Ascending aorta (tissue), 2 donors: ENCODE measurements around the gene LRP1B. TPM values are rescaled to one million over a fixed set of nuclear protein-coding genes. Genes with fewer than 3 reads are reported as not detected.

Experiments used
- DNase-seq, 2 donors: peaks; one replicate each; pipeline ENCODE4 v3.0.0-alpha.2; 2019; ENCODE audit warnings: low spot score in 2 of 2
- H3K27ac ChIP-seq, 2 donors: fragments of 200-600 bp; sonication (generic); one replicate each; pipeline ENCODE4 v1.5.1; 2016 to 2017; ENCODE audit warnings: mild to moderate bottlenecking in 1 of 2
- H3K27me3 ChIP-seq: fragments of 200-600 bp; sonication (generic); one replicate; pipeline ENCODE4 v1.5.1; 2017
- H3K36me3 ChIP-seq, 2 donors: fragments of 200-600 bp; sonication (generic); one replicate each; pipeline ENCODE4 v1.5.1; 2016
- H3K4me1 ChIP-seq, 2 donors: fragments of 200-600 bp; sonication (generic); one replicate each; pipeline ENCODE4 v1.5.1; 2016 to 2017; ENCODE audit warnings: mild to moderate bottlenecking in 1 of 2
- H3K4me3 ChIP-seq, 2 donors: fragments of 200-600 bp; sonication (generic); one replicate each; pipeline ENCODE4 v1.5.1; 2016 to 2017; ENCODE audit warnings: mild to moderate bottlenecking in 1 of 2
- H3K9me3 ChIP-seq, 2 donors: fragments of 200-600 bp; sonication (generic); one replicate each; pipeline ENCODE4 v1.5.1; 2016
- intact Hi-C: fragments of 100-400 bp; cut with DNase I; formaldehyde crosslinking; loops from one replicate; pipeline ENCODE4 v1.15.1; 2023
- total RNA-seq: library from RNA; depleted of rRNA; stranded (reverse); fragments of >200 nt; gene quantifications from one replicate; pipeline ENCODE4 v1.1.0, GENCODE V29; 2016
- TF ChIP-seq, protein P1 (sequence below), 3 experiments: fragments of 200-600 bp in 2 of 3; fragments of 450-650 bp in 1 of 3; sonication (generic) in 2 of 3; IDR thresholded peaks; one replicate each; pipeline ENCODE4 v1.5.1; 2016 to 2019; ENCODE audit warnings: antibody characterized with exemption in 3 of 3, mild to moderate bottlenecking in 1 of 3, moderate library complexity in 1 of 3

The LRP1B gene
- total RNA-seq, 1 donor from 2014 or later = not detected

DNA sequence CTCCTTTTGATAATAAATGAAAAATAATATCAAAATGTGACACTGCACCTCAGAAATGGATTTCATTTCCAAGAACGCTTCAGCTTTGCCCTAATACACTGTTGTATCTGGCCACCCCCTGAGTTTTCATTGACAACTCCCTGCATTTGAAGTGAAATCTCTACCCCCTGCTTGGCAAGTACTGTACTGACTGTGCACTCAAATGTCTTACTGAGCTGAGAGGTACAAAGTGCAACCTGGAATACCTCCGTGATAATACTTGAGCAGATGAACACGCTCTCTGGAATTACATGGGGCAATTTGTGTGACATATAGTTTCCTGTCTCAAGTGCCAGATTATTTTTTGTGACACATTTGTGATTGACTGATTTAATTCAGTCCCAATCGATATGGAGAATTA is 231.1 kb downstream of the LRP1B start:
- Histone ChIP-seq H3K27ac (no peak overlapping the region), H3K36me3 (no peaks in the 10 kb centered on the region), H3K27me3 (no peaks in the 10 kb centered on the region), H3K9me3 (no peaks in the 10 kb centered on the region), H3K4me1 (no peaks in the 10 kb centered on the region), H3K4me3 (no peak overlapping the region)
- DNase-seq = no peak
- TF ChIP-seq, protein P1, sequence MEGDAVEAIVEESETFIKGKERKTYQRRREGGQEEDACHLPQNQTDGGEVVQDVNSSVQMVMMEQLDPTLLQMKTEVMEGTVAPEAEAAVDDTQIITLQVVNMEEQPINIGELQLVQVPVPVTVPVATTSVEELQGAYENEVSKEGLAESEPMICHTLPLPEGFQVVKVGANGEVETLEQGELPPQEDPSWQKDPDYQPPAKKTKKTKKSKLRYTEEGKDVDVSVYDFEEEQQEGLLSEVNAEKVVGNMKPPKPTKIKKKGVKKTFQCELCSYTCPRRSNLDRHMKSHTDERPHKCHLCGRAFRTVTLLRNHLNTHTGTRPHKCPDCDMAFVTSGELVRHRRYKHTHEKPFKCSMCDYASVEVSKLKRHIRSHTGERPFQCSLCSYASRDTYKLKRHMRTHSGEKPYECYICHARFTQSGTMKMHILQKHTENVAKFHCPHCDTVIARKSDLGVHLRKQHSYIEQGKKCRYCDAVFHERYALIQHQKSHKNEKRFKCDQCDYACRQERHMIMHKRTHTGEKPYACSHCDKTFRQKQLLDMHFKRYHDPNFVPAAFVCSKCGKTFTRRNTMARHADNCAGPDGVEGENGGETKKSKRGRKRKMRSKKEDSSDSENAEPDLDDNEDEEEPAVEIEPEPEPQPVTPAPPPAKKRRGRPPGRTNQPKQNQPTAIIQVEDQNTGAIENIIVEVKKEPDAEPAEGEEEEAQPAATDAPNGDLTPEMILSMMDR (IDR thresholded peaks at IDR 0.05) = no peak
- intact Hi-C loops = no loop called here

DNA sequence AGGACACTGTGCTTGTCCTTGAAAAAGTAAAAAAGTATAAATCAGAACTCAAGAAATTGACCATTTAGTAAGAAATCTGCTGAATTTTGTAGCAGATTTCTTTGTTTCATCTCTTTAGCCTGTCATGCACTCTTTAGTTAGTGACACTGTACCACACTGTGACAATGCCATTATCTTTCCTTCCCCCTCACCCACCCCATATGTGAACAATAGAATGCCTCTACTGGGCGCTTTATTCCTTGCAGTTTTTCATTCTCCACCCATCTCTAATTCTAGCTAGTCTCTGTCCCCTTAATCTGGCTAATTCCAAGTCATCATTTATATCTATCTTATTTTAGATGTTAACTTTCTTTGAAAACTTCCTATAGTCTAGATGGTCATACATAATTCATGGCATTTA is 241.0 kb downstream of the LRP1B start:
- Histone ChIP-seq H3K4me3 (no peak overlapping the region), H3K27me3 (no peaks in the 10 kb centered on the region), H3K9me3 (no peaks in the 10 kb centered on the region), H3K27ac (no peak overlapping the region), H3K36me3 (no peaks in the 10 kb centered on the region), H3K4me1 (no peaks in the 10 kb centered on the region)
- intact Hi-C loops = no loop called here
- DNase-seq = no peak
- TF ChIP-seq, protein P1 (IDR thresholded peaks at IDR 0.05) = no peak

DNA sequence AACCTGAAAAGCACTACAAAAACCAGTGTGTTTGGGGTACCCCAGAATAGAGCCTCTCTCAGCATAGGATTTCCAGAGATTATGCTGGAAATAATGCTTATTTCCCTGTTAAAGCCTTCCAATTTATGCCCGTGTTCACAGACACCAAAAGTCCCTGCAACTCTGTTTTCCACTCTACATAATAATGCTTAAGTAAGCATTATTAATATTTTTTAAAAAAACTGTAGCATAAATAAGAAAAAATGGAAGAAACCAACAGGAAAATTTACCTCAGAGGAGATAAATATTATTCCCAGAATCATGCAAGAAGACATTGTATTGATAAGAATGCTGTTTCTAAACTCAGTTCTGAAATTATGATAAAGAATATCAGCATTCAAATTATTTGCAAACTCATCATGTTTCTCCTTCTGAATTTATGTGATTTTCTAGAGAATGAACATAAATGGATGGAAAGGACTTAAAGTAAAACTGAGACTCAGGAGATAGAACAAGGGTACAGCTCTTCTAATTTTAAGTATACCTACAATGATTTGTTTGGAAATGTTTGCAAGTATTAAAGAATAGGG is 241.7 kb downstream of the LRP1B start:
- H3K4me3 ChIP-seq = no peak overlapping the region
- no peaks in the 10 kb centered on the region for H3K4me1 ChIP-seq
- no peak overlapping the region for H3K27ac ChIP-seq
- intact Hi-C loops = no loop called here
- no peaks in the 10 kb centered on the region for H3K27me3 ChIP-seq
- TF ChIP-seq, protein P1 (IDR thresholded peaks at IDR 0.05) = no peak
- no peaks in the 10 kb centered on the region for H3K36me3 ChIP-seq
- no peak for DNase-seq
- H3K9me3 ChIP-seq = no peaks in the 10 kb centered on the region

DNA sequence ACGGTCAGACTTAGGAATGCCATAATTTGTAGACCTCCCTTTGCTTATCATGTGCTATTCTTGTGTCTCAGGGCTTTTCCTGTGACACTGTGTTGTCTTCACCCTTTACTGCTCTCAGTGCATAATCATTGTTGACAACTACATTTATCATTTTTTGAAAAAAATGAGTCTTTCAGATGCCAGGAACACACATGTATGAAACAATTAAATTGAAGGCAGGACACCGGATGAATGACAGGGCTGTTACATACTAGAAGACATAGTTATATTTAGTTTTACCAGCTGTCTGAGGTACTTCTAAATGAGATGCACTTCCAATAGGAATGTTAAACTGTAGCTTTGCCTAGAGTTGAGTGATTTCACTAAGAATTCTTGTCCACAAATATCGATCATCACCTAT is 243.5 kb downstream of the LRP1B start:
- intact Hi-C loops = no loop called here
- DNase-seq = no peak
- TF ChIP-seq, protein P1 (IDR thresholded peaks at IDR 0.05) = no peak

DNA sequence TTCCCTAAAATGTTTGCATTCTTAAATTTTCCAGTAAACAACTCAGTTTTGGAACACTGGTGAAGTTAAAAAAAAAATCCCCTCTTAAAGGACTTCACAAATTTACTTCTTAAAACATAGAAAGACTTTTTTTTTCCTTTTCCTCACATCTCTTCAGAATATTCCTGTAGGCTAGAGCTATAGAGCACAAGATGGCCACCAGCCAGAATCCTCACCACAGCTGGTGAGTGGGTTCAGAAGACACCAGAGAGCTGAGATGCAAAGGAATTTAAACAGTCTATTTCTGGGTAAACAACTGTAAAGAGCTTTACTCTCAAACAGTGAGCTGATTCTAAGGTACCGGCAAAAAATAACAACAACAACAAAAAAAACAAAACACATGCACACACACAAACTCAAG is 252.8 kb downstream of the LRP1B start:
- Histone ChIP-seq H3K4me1 (no peaks in the 10 kb centered on the region), H3K36me3 (no peaks in the 10 kb centered on the region), H3K27me3 (no peaks in the 10 kb centered on the region), H3K4me3 (no peak overlapping the region), H3K9me3 (no peaks in the 10 kb centered on the region), H3K27ac (no peak overlapping the region)
- no peak for DNase-seq
- TF ChIP-seq, protein P1 (IDR thresholded peaks at IDR 0.05) = no peak
- intact Hi-C loops = no loop called here

More for the DNA sequence above, 243.5 kb downstream of the LRP1B start:
- Histone ChIP-seq H3K9me3 (no peaks in the 10 kb centered on the region), H3K27ac (no peak overlapping the region), H3K4me3 (no peak overlapping the region), H3K27me3 (no peaks in the 10 kb centered on the region), H3K4me1 (no peaks in the 10 kb centered on the region), H3K36me3 (no peaks in the 10 kb centered on the region)
